Cardiac muscle cell (in vitro differentiated cells and primary cell): ENCODE results near the gene WFS1. TPM values are rescaled to one million over a fixed set of nuclear protein-coding genes. Genes with fewer than 3 reads are reported as not detected.

ENCODE experiments used
- DNase-seq, 2 donors: peaks; one replicate each; pipeline versions ENCODE4 v3.0.0 to v3.0.0-alpha.2; 2010 to 2017; ENCODE audit warnings: low read depth in 1 of 2, low spot score in 1 of 2
- H3K27ac ChIP-seq: fragments of 200-600 bp; sonication (generic); 2 replicates; pipeline ENCODE4 v1.5.1; 2016
- H3K27me3 ChIP-seq: fragments of 200-600 bp; sonication (generic); 2 replicates; pipeline ENCODE4 v1.6.0; 2016; ENCODE audit warnings: control low read depth
- H3K36me3 ChIP-seq: fragments of 200-600 bp; sonication (generic); 2 replicates; pipeline ENCODE4 v1.5.1; 2016; ENCODE audit warnings: control low read depth
- H3K4me1 ChIP-seq: fragments of 200-600 bp; sonication (generic); 2 replicates; pipeline ENCODE4 v1.8.1; 2017; ENCODE audit warnings: low read depth, mild to moderate bottlenecking, mixed run types
- H3K4me3 ChIP-seq: fragments of 200-600 bp; sonication (generic); 2 replicates; pipeline ENCODE4 v1.5.1; 2016; ENCODE audit warnings: mild to moderate bottlenecking
- H3K9me3 ChIP-seq: fragments of 200-600 bp; sonication (generic); 2 replicates; pipeline ENCODE4 v1.5.1; 2017; ENCODE audit warnings: low read depth, mild to moderate bottlenecking, control low read depth
- polyA plus RNA-seq: library from polyadenylated mRNA; unstranded; fragments of >200 nt; fragmentation: Nextera tagmentation; extraction: Ambion mirVana; gene quantifications from 2 replicates; pipeline ENCODE4 v1.2.1, GENCODE V29; 2016
- total RNA-seq: library from RNA; depleted of rRNA; stranded (reverse); fragments of >200 nt; gene quantifications from 2 replicates; pipeline ENCODE4 v1.2.3, GENCODE V29; 2016
- TF ChIP-seq, protein P1 (sequence below): IDR thresholded peaks from 2 replicates; pipeline ENCODE4 v1.5.1; 2012; ENCODE audit warnings: low read depth, mild to moderate bottlenecking, low read length

The WFS1 gene
- total and polyA plus RNA-seq, 2 experiments from 2014 or later, result 29.0 to 30.4 TPM

GRCh38 chr4:6316461-6317003, 46.9 kb downstream of the WFS1 start:
- TF ChIP-seq, protein P1, sequence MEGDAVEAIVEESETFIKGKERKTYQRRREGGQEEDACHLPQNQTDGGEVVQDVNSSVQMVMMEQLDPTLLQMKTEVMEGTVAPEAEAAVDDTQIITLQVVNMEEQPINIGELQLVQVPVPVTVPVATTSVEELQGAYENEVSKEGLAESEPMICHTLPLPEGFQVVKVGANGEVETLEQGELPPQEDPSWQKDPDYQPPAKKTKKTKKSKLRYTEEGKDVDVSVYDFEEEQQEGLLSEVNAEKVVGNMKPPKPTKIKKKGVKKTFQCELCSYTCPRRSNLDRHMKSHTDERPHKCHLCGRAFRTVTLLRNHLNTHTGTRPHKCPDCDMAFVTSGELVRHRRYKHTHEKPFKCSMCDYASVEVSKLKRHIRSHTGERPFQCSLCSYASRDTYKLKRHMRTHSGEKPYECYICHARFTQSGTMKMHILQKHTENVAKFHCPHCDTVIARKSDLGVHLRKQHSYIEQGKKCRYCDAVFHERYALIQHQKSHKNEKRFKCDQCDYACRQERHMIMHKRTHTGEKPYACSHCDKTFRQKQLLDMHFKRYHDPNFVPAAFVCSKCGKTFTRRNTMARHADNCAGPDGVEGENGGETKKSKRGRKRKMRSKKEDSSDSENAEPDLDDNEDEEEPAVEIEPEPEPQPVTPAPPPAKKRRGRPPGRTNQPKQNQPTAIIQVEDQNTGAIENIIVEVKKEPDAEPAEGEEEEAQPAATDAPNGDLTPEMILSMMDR, result no peak
- Histone ChIP-seq H3K4me1 (no peaks in the 10 kb centered on the region), H3K27ac (no peak overlapping the region), H3K36me3 (no peaks in the 10 kb centered on the region), H3K27me3 (no peaks in the 10 kb centered on the region), H3K4me3 (no peak overlapping the region), H3K9me3 (no peaks in the 10 kb centered on the region)
- no peak for DNase-seq

DNA sequence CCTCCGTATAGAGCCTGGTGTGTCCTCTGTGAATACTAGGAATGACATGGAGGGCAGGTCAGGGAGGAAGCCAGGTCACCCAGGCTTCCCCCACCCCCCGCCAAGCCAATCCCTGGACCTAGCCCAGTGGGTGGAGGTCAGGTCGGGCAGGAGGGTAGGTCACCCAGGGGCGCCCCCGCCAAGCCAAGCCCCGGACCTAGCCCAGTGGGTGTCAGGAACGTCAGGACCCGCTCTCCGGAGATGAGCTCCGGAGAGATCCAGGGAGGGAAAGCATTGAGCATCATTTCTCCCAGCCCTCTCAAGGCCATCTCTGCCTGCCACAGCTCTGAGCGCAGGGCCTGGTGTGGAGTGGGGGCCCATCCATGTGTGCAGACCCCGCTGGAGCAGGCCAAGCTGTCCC, 48.6 kb downstream of the WFS1 start:
- Histone ChIP-seq H3K9me3 (no peaks in the 10 kb centered on the region), H3K36me3 (no peaks in the 10 kb centered on the region), H3K27me3 (no peaks in the 10 kb centered on the region), H3K4me1 (no peaks in the 10 kb centered on the region), H3K27ac (no peak overlapping the region), H3K4me3 (no peak overlapping the region)
- TF ChIP-seq, protein P1, result no peak
- DNase-seq, result no peak

GRCh38 chr4:6319530-6320150, 50.0 kb downstream of the WFS1 start:
- no peaks in the 10 kb centered on the region for H3K9me3 ChIP-seq
- no peak overlapping the region for H3K4me3 ChIP-seq
- no peaks in the 10 kb centered on the region for H3K36me3 ChIP-seq
- TF ChIP-seq, protein P1, result no peak
- no peak for DNase-seq
- no peaks in the 10 kb centered on the region for H3K27me3 ChIP-seq
- H3K27ac ChIP-seq, result no peak overlapping the region
- H3K4me1 ChIP-seq, result no peaks in the 10 kb centered on the region

DNA sequence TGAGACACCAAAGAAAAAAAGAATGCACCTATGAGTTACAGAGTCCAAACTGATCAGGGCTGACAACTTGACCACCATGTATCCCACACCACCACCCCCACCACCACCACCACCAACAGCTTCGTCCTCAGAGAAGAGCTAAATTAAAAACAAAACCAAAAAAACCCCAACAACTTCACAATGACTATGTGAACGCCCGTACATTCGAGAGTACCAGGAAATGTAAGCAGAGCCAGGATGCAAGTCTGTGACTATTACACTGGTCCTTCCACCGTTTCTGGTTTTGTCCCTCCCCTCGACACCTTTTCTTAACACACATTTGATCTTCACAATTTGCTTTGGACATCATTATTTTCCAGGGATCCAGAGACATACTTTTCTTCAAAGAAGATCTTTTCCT, 51.0 kb downstream of the WFS1 start:
- no peaks in the 10 kb centered on the region for H3K9me3 ChIP-seq
- TF ChIP-seq, protein P1, result no peak
- no peaks in the 10 kb centered on the region for H3K27me3 ChIP-seq
- H3K27ac ChIP-seq, result no peak overlapping the region
- no peaks in the 10 kb centered on the region for H3K36me3 ChIP-seq
- no peak for DNase-seq
- no peaks in the 10 kb centered on the region for H3K4me1 ChIP-seq
- no peak overlapping the region for H3K4me3 ChIP-seq

DNA sequence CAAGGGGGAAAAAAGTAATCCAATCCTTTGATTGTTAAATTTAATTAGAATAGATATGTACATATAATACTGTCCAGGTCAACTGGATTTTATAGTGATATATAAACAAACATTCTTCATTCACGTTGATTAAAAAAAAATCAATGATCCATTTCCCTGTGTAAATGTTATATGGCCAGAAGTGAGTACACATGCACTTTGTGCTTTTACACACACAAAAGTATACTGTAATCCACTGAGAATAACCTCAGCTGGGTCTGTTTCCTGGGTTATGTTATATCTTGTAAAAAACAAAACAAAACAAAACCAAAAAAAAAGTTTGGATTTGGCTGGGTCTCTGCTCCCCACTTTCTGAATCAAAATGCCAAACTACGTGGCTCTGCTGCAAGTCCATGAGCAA, 51.7 kb downstream of the WFS1 start:
- TF ChIP-seq, protein P1, result no peak
- H3K27ac ChIP-seq, result no peak overlapping the region
- H3K9me3 ChIP-seq, result no peaks in the 10 kb centered on the region
- no peaks in the 10 kb centered on the region for H3K27me3 ChIP-seq
- no peak overlapping the region for H3K4me3 ChIP-seq
- H3K4me1 ChIP-seq, result no peaks in the 10 kb centered on the region
- no peak for DNase-seq
- H3K36me3 ChIP-seq, result no peaks in the 10 kb centered on the region
